IPS-NIHi7 (cell line): ENCODE results near the gene LHX6.

Experiments used
- DNase-seq: peaks from one replicate; pipeline ENCODE4 v3.0.0; 2012; ENCODE audit warnings: mixed read lengths; ENCODE audit errors: extremely low spot score

Gene LHX6

GRCh38 chr9:122234022-122234748, 5.4 kb upstream of the LHX6 start:
- no peak for DNase-seq

- DNase-seq, result no peak
Measured at GRCh38 chr9:122232796-122233306, 4.1 kb upstream of the LHX6 start.

- no peak for DNase-seq
Measured at GRCh38 chr9:122229485-122229837, 704 bp upstream of the LHX6 start.

- DNase-seq, result peak; percentile 35
Measured at GRCh38 chr9:122228191-122228567, 578 bp downstream of the LHX6 start.

- DNase-seq, result no peak
Measured at GRCh38 chr9:122227575-122227900, 1.2 kb downstream of the LHX6 start.

- peak; percentile 61 for DNase-seq
Measured at GRCh38 chr9:122226758-122227574, 1.8 kb downstream of the LHX6 start.

- no peak for DNase-seq
Measured at GRCh38 chr9:122226142-122226757, 2.5 kb downstream of the LHX6 start.

GRCh38 chr9:122225312-122226141, 3.2 kb downstream of the LHX6 start:
- DNase-seq, result no peak

- no peak for DNase-seq
Measured at GRCh38 chr9:122223435-122223834, 5.3 kb downstream of the LHX6 start.

- no peak for DNase-seq
Measured at GRCh38 chr9:122222791-122223190, 6.0 kb downstream of the LHX6 start.

GRCh38 chr9:122221183-122221811, 7.5 kb downstream of the LHX6 start:
- DNase-seq, result peak; percentile 60

GRCh38 chr9:122220673-122221182, 8.0 kb downstream of the LHX6 start:
- DNase-seq, result no peak

- no peak for DNase-seq
Measured at GRCh38 chr9:122219856-122220672, 8.7 kb downstream of the LHX6 start.

- DNase-seq, result no peak
Measured at GRCh38 chr9:122218935-122219855, 9.6 kb downstream of the LHX6 start.

GRCh38 chr9:122218071-122218934, 10.5 kb downstream of the LHX6 start:
- DNase-seq, result no peak

GRCh38 chr9:122217640-122218039, 11.1 kb downstream of the LHX6 start:
- DNase-seq, result no peak

GRCh38 chr9:122216798-122217418, 11.8 kb downstream of the LHX6 start:
- DNase-seq, result no peak
